ENCODE results near the gene NRTN.

DNA sequence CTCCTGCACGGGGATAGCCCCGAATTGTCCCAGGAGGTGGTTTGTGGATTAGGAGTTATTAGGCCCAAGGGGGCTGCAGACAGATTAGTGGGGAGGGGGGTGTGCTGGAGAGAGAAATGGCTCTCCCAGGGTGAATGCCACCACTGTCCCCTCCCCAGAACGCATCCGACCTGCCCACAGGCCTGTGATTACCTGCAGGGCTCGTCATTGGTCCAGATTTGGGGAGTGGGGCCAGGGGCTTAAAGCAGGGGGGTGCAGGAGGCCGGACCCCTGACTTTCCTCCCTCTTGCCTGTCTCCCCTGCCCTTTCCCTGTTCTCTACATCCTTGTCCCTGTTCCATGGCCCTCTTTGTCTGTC, 1.2 kb downstream of the NRTN start:
- TF ChIP-seq, protein P1, sequence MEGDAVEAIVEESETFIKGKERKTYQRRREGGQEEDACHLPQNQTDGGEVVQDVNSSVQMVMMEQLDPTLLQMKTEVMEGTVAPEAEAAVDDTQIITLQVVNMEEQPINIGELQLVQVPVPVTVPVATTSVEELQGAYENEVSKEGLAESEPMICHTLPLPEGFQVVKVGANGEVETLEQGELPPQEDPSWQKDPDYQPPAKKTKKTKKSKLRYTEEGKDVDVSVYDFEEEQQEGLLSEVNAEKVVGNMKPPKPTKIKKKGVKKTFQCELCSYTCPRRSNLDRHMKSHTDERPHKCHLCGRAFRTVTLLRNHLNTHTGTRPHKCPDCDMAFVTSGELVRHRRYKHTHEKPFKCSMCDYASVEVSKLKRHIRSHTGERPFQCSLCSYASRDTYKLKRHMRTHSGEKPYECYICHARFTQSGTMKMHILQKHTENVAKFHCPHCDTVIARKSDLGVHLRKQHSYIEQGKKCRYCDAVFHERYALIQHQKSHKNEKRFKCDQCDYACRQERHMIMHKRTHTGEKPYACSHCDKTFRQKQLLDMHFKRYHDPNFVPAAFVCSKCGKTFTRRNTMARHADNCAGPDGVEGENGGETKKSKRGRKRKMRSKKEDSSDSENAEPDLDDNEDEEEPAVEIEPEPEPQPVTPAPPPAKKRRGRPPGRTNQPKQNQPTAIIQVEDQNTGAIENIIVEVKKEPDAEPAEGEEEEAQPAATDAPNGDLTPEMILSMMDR (IDR thresholded peaks at IDR 0.05): peak in 1 of 6 experiments; percentile 1
- no peak for TF ChIP-seq POLR2A (IDR thresholded peaks at IDR 0.05)

Data from esophagus squamous epithelium (tissue), 4 donors.